Neural cell (in vitro differentiated cells): ENCODE results near the gene NUP133.

Experiments used
- CTCF ChIP-seq: fragments of 450-650 bp; IDR thresholded peaks from 2 replicates; pipeline ENCODE4 v1.5.1; 2014; ENCODE audit warnings: antibody characterized with exemption, mild to moderate bottlenecking, moderate library complexity; ENCODE audit not compliant: poor library complexity, severe bottlenecking
- EP300 ChIP-seq: fragments of 450-650 bp; conservative IDR thresholded peaks from 2 replicates; pipeline ENCODE4 v1.6.1; 2014; ENCODE audit warnings: antibody characterized with exemption, mild to moderate bottlenecking, moderate library complexity; ENCODE audit not compliant: poor library complexity, severe bottlenecking
- POLR2AphosphoS5 ChIP-seq: IDR thresholded peaks from 2 replicates; pipeline ENCODE4 v1.6.1; 2012
- RAD21 ChIP-seq: fragments of 450-650 bp; conservative IDR thresholded peaks from 2 replicates; pipeline ENCODE4 v1.6.1; 2014; ENCODE audit warnings: antibody characterized with exemption, mild to moderate bottlenecking, moderate library complexity

GRCh38 chr1:229553621-229554130 lies 45.5 kb upstream of the NUP133 start:
- TF ChIP-seq CTCF, result no peak
- TF ChIP-seq RAD21, result no peak
- no peak for TF ChIP-seq POLR2AphosphoS5
- TF ChIP-seq EP300, result no peak
